GM04504 (cell line): Measurements from ENCODE around the gene CTAGE15.
"Not testable (repeated sequence)": the region's sequence is repeated elsewhere in the genome, so short reads cannot be mapped to it uniquely, and the experiment has no call there.

Experiments used
- DNase-seq: peaks from one replicate; pipeline ENCODE4 v3.0.0-alpha.2; 2012; ENCODE audit warnings: low read depth

Gene CTAGE15

GRCh38 chr7:143622130-143622529, 50.5 kb downstream of the CTAGE15 start:
- not testable (repeated sequence) for DNase-seq
